Activated naive CD4-positive, alpha-beta T cell treated with anti-CD3 and anti-CD28 coated beads, Interleukin-2, amount 50 U/mL, for 72 hours (primary cell): ENCODE results near the gene GPR89A. TPM values are rescaled to one million over a fixed set of nuclear protein-coding genes. Genes with fewer than 3 reads are reported as not detected.
A peak's percentile ranks its signal among the peaks of the same experiment; 100 is the strongest.
"Not testable (repeated sequence)": the region's sequence is repeated elsewhere in the genome, so short reads cannot be mapped to it uniquely, and the experiment has no call there.

ENCODE experiments used
- ATAC-seq, 2 donors: fragments of 150-1000 bp; cut with Tn5 transposase; 2 replicates each; pipeline ENCODE4 v1.10.0; 2021; ENCODE audit warnings: mild to moderate bottlenecking in 2 of 2, moderate library complexity in 2 of 2
- DNase-seq, 2 donors: peaks; one replicate each; pipeline ENCODE4 v3.0.0; 2021 to 2022; ENCODE audit warnings: low spot score in 2 of 2
- H3K27ac Mint-ChIP-seq, 2 donors: one replicate each; pipeline ENCODE4 v1.8.0; 2022; ENCODE audit warnings: mild to moderate bottlenecking in 2 of 2, mixed read lengths in 2 of 2
- H3K36me3 Mint-ChIP-seq, 2 donors: one replicate each; pipeline ENCODE4 v1.8.0; 2022; ENCODE audit warnings: mixed read lengths in 2 of 2
- H3K9me3 Mint-ChIP-seq, 2 donors: one replicate each; pipeline ENCODE4 v1.8.0; 2022; ENCODE audit warnings: mixed read lengths in 2 of 2
- total RNA-seq, 2 donors: library from RNA; stranded (reverse); gene quantifications; one replicate each; pipeline ENCODE4 v1.2.3, GENCODE V29; 2022

GPR89A gene
- total RNA-seq, result 10 to 100 TPM; 21.4 to 31.3 TPM

- ATAC-seq (peak; percentile 98), DNase-seq (peak; percentile 92 to 96)
- H3K36me3 Mint-ChIP-seq, H3K9me3 Mint-ChIP-seq: not testable (repeated sequence)
- H3K27ac Mint-ChIP-seq, result peak within 1 kb of the TSS; percentile 90 to 93
Observed at GRCh38 chr1:145607833-145608733, at the start of gene GPR89A. Gene GPR89A (plus strand): TSS chr1:145607988. CDS start chr1:145608134, 146 bp downstream.

GRCh38 chr1:145586820-145587219 is 21.0 kb upstream of the GPR89A start:
- not testable (repeated sequence) for H3K36me3 Mint-ChIP-seq, DNase-seq, H3K27ac Mint-ChIP-seq, ATAC-seq, H3K9me3 Mint-ChIP-seq

- H3K36me3 Mint-ChIP-seq, ATAC-seq, H3K27ac Mint-ChIP-seq, H3K9me3 Mint-ChIP-seq: not testable (repeated sequence)
- peak in 1 of 2 donors; percentile 59 for DNase-seq
Observed at GRCh38 chr1:145590806-145591205, 17.0 kb upstream of the GPR89A start.

- not testable (repeated sequence) for H3K36me3 Mint-ChIP-seq, DNase-seq, H3K9me3 Mint-ChIP-seq, H3K27ac Mint-ChIP-seq
- peak in 1 of 2 donors; percentile 73 for ATAC-seq
Observed at GRCh38 chr1:145592347-145592746, 15.4 kb upstream of the GPR89A start.

- not testable (repeated sequence) for DNase-seq, H3K36me3 Mint-ChIP-seq, H3K27ac Mint-ChIP-seq, ATAC-seq, H3K9me3 Mint-ChIP-seq
Observed at GRCh38 chr1:145595421-145595820, 12.4 kb upstream of the GPR89A start.

- DNase-seq, H3K36me3 Mint-ChIP-seq, ATAC-seq, H3K27ac Mint-ChIP-seq, H3K9me3 Mint-ChIP-seq: not testable (repeated sequence)
Observed at GRCh38 chr1:145596236-145596635, 11.6 kb upstream of the GPR89A start.

- not testable (repeated sequence) for H3K27ac Mint-ChIP-seq, H3K9me3 Mint-ChIP-seq, ATAC-seq, DNase-seq, H3K36me3 Mint-ChIP-seq
Observed at GRCh38 chr1:145599426-145599825, 8.4 kb upstream of the GPR89A start.

GRCh38 chr1:145601593-145601992 is 6.2 kb upstream of the GPR89A start:
- Mint-ChIP-seq H3K9me3 (no peaks in the 10 kb centered on the region), H3K36me3 (no peaks in the 10 kb centered on the region), H3K27ac (no peak overlapping the region)
- no peak for DNase-seq
- ATAC-seq, result no peak

GRCh38 chr1:145606840-145607239 is 948 bp upstream of the GPR89A start:
- ATAC-seq, H3K36me3 Mint-ChIP-seq: not testable (repeated sequence)

GRCh38 chr1:145607289-145607688 is 499 bp upstream of the GPR89A start:
- peak overlapping the region in 1 of 2 donors; percentile 90 for H3K27ac Mint-ChIP-seq
- ATAC-seq, result peak in 1 of 2 donors; percentile 1
- H3K9me3 Mint-ChIP-seq, H3K36me3 Mint-ChIP-seq, DNase-seq: not testable (repeated sequence)

More at GRCh38 chr1:145606840-145607239, 948 bp upstream of the GPR89A start:
- H3K27ac Mint-ChIP-seq, DNase-seq, H3K9me3 Mint-ChIP-seq: not testable (repeated sequence)

GRCh38 chr1:145610744-145611143 is 3.0 kb downstream of the GPR89A start:
- not testable (repeated sequence) for DNase-seq, H3K27ac Mint-ChIP-seq, ATAC-seq, H3K36me3 Mint-ChIP-seq, H3K9me3 Mint-ChIP-seq

GRCh38 chr1:145620073-145620472 is 12.3 kb downstream of the GPR89A start:
- H3K9me3 Mint-ChIP-seq, H3K36me3 Mint-ChIP-seq, H3K27ac Mint-ChIP-seq, ATAC-seq, DNase-seq: not testable (repeated sequence)

GRCh38 chr1:145622177-145622576 is 14.4 kb downstream of the GPR89A start:
- not testable (repeated sequence) for DNase-seq, H3K27ac Mint-ChIP-seq, H3K9me3 Mint-ChIP-seq, ATAC-seq, H3K36me3 Mint-ChIP-seq

GRCh38 chr1:145636237-145636636 is 28.4 kb downstream of the GPR89A start:
- not testable (repeated sequence) for H3K36me3 Mint-ChIP-seq, ATAC-seq, H3K9me3 Mint-ChIP-seq, H3K27ac Mint-ChIP-seq, DNase-seq

- H3K27ac Mint-ChIP-seq, H3K36me3 Mint-ChIP-seq, ATAC-seq, H3K9me3 Mint-ChIP-seq, DNase-seq: not testable (repeated sequence)
Observed at GRCh38 chr1:145641886-145642285, 34.1 kb downstream of the GPR89A start.

- peak; percentile 95 to 97 for ATAC-seq
- not testable (repeated sequence) for DNase-seq, H3K36me3 Mint-ChIP-seq, H3K9me3 Mint-ChIP-seq, H3K27ac Mint-ChIP-seq
Observed at GRCh38 chr1:145643990-145644389, 36.2 kb downstream of the GPR89A start.

GRCh38 chr1:145656245-145656943 is 48.6 kb downstream of the GPR89A start:
- not testable (repeated sequence) for DNase-seq, H3K9me3 Mint-ChIP-seq, H3K27ac Mint-ChIP-seq, H3K36me3 Mint-ChIP-seq
- ATAC-seq, result peak; percentile 24 to 41
